Measurements from ENCODE around the gene NCOR1.
"Not testable (repeated sequence)": the region's sequence is repeated elsewhere in the genome, so short reads cannot be mapped to it uniquely, and the experiment has no call there.

Gene NCOR1

GRCh38 chr17:16215002-16215272, 397 bp downstream of the NCOR1 start:
- DNase-seq (ENCODE audit: low read depth in 2 of 2), result no peak

- no peak for DNase-seq (ENCODE audit: low read depth in 2 of 2)
Measured at GRCh38 chr17:16214190-16215001, 938 bp downstream of the NCOR1 start.

GRCh38 chr17:16212793-16213192, 2.5 kb downstream of the NCOR1 start:
- no peak for DNase-seq (ENCODE audit: low read depth in 2 of 2)

- no peak for DNase-seq (ENCODE audit: low read depth in 2 of 2)
Measured at GRCh38 chr17:16211590-16211989, 3.7 kb downstream of the NCOR1 start.

GRCh38 chr17:16204763-16205162, 10.6 kb downstream of the NCOR1 start:
- DNase-seq (ENCODE audit: low read depth in 2 of 2), result not testable (repeated sequence)

GRCh38 chr17:16202554-16203500, 12.5 kb downstream of the NCOR1 start:
- not testable (repeated sequence) for DNase-seq (ENCODE audit: low read depth in 2 of 2)

GRCh38 chr17:16201693-16202131, 13.6 kb downstream of the NCOR1 start:
- DNase-seq (ENCODE audit: low read depth in 2 of 2), result not testable (repeated sequence)

- no peak for DNase-seq (ENCODE audit: low read depth in 2 of 2)
Measured at GRCh38 chr17:16199093-16199492, 16.2 kb downstream of the NCOR1 start.

- DNase-seq (ENCODE audit: low read depth in 2 of 2), result no peak
Measured at GRCh38 chr17:16197276-16197675, 18.1 kb downstream of the NCOR1 start.

GRCh38 chr17:16194307-16194835, 21.0 kb downstream of the NCOR1 start:
- DNase-seq (ENCODE audit: low read depth in 2 of 2), result not testable (repeated sequence)

- no peak for DNase-seq (ENCODE audit: low read depth in 2 of 2)
Measured at GRCh38 chr17:16191604-16192003, 23.7 kb downstream of the NCOR1 start.

GRCh38 chr17:16190703-16191360, 24.5 kb downstream of the NCOR1 start:
- DNase-seq (ENCODE audit: low read depth in 2 of 2), result no peak

GRCh38 chr17:16189791-16190348, 25.5 kb downstream of the NCOR1 start:
- DNase-seq (ENCODE audit: low read depth in 2 of 2), result no peak

- DNase-seq (ENCODE audit: low read depth in 2 of 2), result no peak
Measured at GRCh38 chr17:16187642-16188041, 27.7 kb downstream of the NCOR1 start.

- DNase-seq (ENCODE audit: low read depth in 2 of 2), result no peak
Measured at GRCh38 chr17:16181581-16181980, 33.8 kb downstream of the NCOR1 start.

- no peak for DNase-seq (ENCODE audit: low read depth in 2 of 2)
Measured at GRCh38 chr17:16178836-16179235, 36.5 kb downstream of the NCOR1 start.

GRCh38 chr17:16171613-16172012, 43.7 kb downstream of the NCOR1 start:
- DNase-seq (ENCODE audit: low read depth in 2 of 2), result no peak

GRCh38 chr17:16166766-16167165, 48.6 kb downstream of the NCOR1 start:
- DNase-seq (ENCODE audit: low read depth in 2 of 2), result not testable (repeated sequence)

GRCh38 chr17:16158714-16159113, 56.6 kb downstream of the NCOR1 start:
- no peak for DNase-seq (ENCODE audit: low read depth in 2 of 2)

GRCh38 chr17:16155536-16155935, 59.8 kb downstream of the NCOR1 start:
- DNase-seq (ENCODE audit: low read depth in 2 of 2), result no peak

GRCh38 chr17:16152326-16152725, 63.0 kb downstream of the NCOR1 start:
- DNase-seq (ENCODE audit: low read depth in 2 of 2), result not testable (repeated sequence)

All from stimulated activated CD8-positive, alpha-beta memory T cell treated with anti-CD3 and anti-CD28 coated beads, Interleukin-7, amount 100 ng/mL, for 4 hours (primary cell).